ENCODE measurements around the gene TSTD1. TPM values are rescaled to one million over a fixed set of nuclear protein-coding genes. Genes with fewer than 3 reads are reported as not detected.

The TSTD1 gene
- total and polyA plus RNA-seq, 2 of the 8 experiments (the other 6 are each of a cell fraction or from before 2014, with no cell fraction given), result 60.9 to 314 TPM

GRCh38 chr1:161037661-161038522 is 872 bp downstream of the TSTD1 start (continued):
- TF ChIP-seq CHD7 (IDR thresholded peaks at IDR 0.05; ENCODE audit: insufficient replicate concordance, low read length) (no peak), SP2 (IDR thresholded peaks at IDR 0.05; ENCODE audit: low read length) (no peak), FOSL1 (IDR thresholded peaks at IDR 0.05; ENCODE audit: insufficient read depth, low read depth, low read length) (no peak), KDM5A (IDR thresholded peaks at IDR 0.05; ENCODE audit: low read length) (no peak), TAF1 (IDR thresholded peaks at IDR 0.05; ENCODE audit: low read depth, low read length) (no peak), HDAC2 (IDR thresholded peaks at IDR 0.05; ENCODE audit: borderline replicate concordance in 1 of 2, low read depth in 2 of 2, low read length in 2 of 2) (no peak), EZH2 (IDR thresholded peaks at IDR 0.05; ENCODE audit: low read depth, low read length, severe bottlenecking) (no peak), GABPA (IDR thresholded peaks at IDR 0.05; ENCODE audit: borderline replicate concordance, insufficient read depth, low read length) (no peak), CEBPB (IDR thresholded peaks at IDR 0.05; ENCODE audit: low read depth, low read length) (no peak), JUND (IDR thresholded peaks at IDR 0.05; ENCODE audit: low read length) (no peak)

All from H1 (cell line).